Measurements from ENCODE around the gene TRIP10.

Gene TRIP10

DNA sequence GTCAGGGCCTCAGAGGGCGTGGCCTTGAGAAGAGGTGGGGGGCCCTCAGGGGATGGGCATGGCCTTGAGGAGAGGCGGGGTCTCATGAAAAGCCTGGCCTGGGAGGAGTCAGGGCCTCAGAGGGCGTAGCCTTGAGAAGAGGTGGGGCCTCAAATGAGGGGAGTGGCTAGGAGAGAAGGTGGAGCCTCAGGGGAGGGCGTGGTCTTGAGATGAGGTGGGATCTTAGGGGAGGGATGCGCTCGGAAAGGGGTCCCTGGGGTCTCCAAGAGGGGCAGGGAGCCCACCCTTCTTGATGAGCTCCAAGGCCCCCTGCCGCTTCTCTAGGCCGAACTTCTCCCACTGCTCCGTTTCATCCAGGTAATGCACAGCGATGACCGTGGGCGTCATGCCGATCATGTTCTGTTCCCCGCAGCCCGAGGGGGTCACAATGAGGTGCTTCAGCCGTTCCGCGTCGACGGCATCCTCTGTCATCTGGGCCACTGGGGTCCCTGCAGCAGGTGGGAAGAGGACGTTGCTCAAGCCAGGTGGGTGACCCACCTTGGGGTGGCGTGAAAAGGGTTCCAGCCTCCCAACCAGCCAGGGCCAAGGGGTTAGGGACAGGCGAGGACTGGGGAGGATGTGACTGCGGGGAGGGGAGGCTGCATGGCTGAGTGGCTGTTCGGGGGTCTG lies 45.2 kb upstream of the TRIP10 start:
- H3K4me3 ChIP-seq (ENCODE audit: low read depth, low read length) = no peak overlapping the region
- POLR2A ChIA-PET = no interaction called here
- CTCF ChIA-PET = no interaction called here
- TF ChIP-seq, protein P1, sequence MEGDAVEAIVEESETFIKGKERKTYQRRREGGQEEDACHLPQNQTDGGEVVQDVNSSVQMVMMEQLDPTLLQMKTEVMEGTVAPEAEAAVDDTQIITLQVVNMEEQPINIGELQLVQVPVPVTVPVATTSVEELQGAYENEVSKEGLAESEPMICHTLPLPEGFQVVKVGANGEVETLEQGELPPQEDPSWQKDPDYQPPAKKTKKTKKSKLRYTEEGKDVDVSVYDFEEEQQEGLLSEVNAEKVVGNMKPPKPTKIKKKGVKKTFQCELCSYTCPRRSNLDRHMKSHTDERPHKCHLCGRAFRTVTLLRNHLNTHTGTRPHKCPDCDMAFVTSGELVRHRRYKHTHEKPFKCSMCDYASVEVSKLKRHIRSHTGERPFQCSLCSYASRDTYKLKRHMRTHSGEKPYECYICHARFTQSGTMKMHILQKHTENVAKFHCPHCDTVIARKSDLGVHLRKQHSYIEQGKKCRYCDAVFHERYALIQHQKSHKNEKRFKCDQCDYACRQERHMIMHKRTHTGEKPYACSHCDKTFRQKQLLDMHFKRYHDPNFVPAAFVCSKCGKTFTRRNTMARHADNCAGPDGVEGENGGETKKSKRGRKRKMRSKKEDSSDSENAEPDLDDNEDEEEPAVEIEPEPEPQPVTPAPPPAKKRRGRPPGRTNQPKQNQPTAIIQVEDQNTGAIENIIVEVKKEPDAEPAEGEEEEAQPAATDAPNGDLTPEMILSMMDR (IDR thresholded peaks at IDR 0.05; ENCODE audit: insufficient read depth, low read length, missing control alignments) = no peak
- no peak for DNase-seq (ENCODE audit: low read depth, low spot score)

DNA sequence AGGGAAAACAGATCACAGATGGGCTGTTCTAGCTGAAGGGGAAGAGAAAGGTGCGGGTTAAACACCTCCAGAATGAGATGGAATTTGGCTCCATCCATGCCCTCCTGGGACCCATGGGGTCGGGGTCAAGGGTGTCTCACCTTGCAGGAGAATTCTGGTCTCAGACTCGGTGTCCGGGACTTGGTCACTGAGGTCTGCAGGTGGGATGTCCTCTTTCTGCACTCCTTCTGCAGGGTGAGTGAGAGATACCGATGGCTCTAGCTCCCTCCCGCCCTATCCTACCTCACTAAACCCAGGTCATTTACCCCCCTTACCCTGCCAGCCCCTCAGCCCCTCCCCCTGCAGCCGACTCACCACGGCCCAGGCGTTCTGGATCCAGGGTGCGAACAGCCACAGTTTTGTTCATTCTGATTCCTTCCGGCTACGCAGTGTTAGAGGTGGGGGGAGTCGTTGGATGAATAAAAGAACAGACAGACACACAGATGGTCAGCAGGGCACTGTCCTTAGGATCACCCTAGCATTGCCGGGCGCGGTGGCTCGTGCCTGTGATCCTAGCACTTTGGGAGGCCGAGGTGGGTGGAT lies 43.1 kb upstream of the TRIP10 start:
- TF ChIP-seq, protein P1 (IDR thresholded peaks at IDR 0.05; ENCODE audit: insufficient read depth, low read length, missing control alignments) = no peak
- DNase-seq (ENCODE audit: low read depth, low spot score) = no peak
- POLR2A ChIA-PET = no interaction called here
- H3K4me3 ChIP-seq (ENCODE audit: low read depth, low read length) = no peak overlapping the region
- CTCF ChIA-PET = no interaction called here

DNA sequence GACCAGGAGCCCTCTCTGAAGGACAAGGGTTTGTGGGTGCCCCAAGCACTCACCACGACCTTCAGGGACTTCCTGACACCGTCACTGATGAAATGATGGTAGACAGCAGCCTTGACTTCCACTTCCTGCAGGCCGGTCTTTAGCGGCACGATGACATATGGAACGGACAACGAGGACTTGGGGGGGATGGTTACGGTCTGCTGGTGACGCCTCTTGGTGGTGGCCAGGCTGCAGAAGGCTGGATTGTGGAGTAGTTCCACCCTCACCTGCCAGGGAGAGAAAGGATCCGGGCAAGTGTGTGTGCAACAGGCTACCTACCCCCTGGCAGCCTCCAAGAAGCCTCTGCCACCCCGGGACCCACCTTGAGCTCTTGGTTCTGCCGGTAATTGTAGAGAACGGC lies 42.2 kb upstream of the TRIP10 start:
- ChIA-PET POLR2A (no interaction called here), CTCF (no interaction called here)
- TF ChIP-seq, protein P1 (IDR thresholded peaks at IDR 0.05; ENCODE audit: insufficient read depth, low read length, missing control alignments) = no peak
- DNase-seq (ENCODE audit: low read depth, low spot score) = no peak
- H3K4me3 ChIP-seq (ENCODE audit: low read depth, low read length) = no peak overlapping the region

DNA sequence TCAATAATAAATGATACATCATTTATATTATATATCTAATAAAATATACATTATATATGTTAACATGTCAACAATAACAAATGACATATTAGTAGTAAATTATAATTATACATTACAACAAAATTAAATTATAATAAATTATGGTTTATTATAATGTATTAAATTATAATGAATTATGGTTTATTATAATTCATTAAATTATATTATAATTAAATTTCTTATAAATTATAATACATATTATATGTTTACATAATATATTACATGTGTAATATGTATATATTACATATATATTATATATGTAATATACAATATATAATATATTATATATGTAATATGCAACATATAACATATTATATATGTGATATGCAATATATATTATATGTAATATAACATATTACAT lies 39.5 kb upstream of the TRIP10 start:
- DNase-seq (ENCODE audit: low read depth, low spot score) = no peak
- TF ChIP-seq, protein P1 (IDR thresholded peaks at IDR 0.05; ENCODE audit: insufficient read depth, low read length, missing control alignments) = no peak
- ChIA-PET POLR2A (no interaction called here), CTCF (no interaction called here)
- no peak overlapping the region for H3K4me3 ChIP-seq (ENCODE audit: low read depth, low read length)

DNA sequence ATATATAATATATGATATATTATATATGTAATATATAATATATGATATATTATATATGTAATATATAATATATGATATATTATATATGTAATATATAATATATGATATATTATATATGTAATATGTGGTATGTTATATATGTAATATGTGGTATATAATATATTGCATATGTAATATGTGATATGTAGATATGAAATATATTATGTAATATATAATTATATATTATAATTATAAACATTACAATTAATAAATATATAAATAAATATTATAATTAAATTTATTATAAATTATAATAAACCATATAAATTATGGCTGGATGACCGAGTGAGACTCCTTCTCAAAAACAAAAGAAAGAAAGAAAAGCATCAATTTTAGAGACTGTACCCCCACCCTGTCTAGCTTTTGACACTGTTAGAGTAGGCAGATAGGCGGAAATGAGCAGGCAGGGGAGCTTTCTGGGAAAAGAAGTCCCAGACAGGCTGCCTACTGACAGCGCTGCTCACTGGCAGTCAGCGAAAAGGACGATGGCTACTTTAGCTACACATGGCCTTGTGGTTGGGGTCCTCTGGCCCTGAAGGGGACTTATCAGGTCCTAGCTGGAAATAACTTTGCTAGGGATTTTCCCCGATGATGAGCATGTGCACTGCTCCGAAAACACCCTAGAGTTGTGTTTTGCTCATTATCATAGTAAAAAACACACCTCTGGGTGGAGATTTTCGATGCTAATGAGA lies 38.7 kb upstream of the TRIP10 start:
- TF ChIP-seq, protein P1 (IDR thresholded peaks at IDR 0.05; ENCODE audit: insufficient read depth, low read length, missing control alignments) = no peak
- H3K4me3 ChIP-seq (ENCODE audit: low read depth, low read length) = no peak overlapping the region
- ChIA-PET CTCF (no interaction called here), POLR2A (no interaction called here)
- no peak for DNase-seq (ENCODE audit: low read depth, low spot score)

DNA sequence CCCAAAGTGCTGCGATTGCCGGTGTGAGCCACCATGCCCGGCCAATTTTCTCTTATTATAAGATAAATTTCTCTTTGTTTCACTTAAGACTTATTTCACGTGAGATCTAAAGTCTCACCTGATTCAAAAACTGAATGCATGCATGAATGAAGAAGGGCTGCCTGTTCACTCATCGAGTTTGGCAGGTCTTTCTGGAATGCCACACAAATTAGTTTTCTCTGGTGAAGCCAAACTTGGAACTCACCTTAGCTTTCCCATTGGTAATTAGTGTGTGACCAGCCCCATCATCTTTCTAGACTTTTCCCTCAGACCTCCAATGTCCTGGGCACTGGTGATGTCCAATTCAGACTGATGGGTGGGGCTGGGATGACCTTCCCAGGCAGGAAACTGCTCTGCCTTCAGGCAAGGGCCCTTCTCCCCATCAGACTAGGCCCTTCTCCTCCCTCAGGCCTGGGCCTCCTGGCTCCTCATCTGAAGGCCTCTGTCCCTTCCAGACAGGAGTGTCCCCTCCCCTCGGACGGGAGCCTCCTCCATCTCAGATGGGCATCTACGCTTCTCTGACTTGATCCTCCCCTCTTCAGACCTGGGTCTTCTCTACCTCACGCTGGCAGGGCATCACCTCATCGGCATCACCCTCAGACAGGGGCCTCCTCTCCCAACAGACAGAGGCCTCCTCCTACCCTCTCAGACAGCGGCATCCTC lies 33.4 kb upstream of the TRIP10 start:
- TF ChIP-seq, protein P1 (IDR thresholded peaks at IDR 0.05; ENCODE audit: insufficient read depth, low read length, missing control alignments) = no peak
- CTCF ChIA-PET = no interaction called here
- POLR2A ChIA-PET = no interaction called here
- DNase-seq (ENCODE audit: low read depth, low spot score) = no peak
- no peak overlapping the region for H3K4me3 ChIP-seq (ENCODE audit: low read depth, low read length)
